ENCODE results near the gene MYRF. TPM values are rescaled to one million over a fixed set of nuclear protein-coding genes. Genes with fewer than 3 reads are reported as not detected.

MYRF gene
- polyA plus RNA-seq, 2 donors, result 0.18 to 1.3 TPM

DNA sequence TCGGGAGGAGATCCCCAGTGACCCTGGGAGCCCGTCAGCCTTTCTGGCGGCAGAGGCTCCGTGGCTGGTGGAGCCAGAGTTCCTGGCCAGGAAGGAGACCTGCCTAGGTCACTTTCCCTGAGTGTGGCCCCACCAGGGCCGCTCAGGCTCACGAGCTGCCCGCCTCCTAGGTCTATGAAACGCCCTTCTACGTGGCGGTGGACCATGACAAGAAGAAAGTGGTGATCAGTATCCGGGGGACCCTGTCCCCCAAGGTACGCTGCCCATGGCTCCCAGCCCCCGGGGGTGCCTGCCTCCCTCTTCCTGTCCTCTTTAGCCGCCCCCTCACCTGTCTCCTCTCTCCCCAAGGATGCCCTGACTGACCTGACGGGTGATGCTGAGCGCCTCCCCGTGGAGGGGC is 17.0 kb upstream of the MYRF start:
- Histone ChIP-seq H3K27me3 (ENCODE audit: control insufficient read depth in 1 of 2, insufficient read depth in 2 of 2, low read length in 2 of 2) (no peaks in the 10 kb centered on the region), H3K36me3 (ENCODE audit: control insufficient read depth in 2 of 2, insufficient read depth in 2 of 2, low read length in 1 of 2) (peaks cover 0 to 9% of the 10 kb centered on the region in 2 donors)
- WGBS, 2 donors, result 85 to 98% methylated on average over 15 to 17 of the region's 17 CpGs

DNA sequence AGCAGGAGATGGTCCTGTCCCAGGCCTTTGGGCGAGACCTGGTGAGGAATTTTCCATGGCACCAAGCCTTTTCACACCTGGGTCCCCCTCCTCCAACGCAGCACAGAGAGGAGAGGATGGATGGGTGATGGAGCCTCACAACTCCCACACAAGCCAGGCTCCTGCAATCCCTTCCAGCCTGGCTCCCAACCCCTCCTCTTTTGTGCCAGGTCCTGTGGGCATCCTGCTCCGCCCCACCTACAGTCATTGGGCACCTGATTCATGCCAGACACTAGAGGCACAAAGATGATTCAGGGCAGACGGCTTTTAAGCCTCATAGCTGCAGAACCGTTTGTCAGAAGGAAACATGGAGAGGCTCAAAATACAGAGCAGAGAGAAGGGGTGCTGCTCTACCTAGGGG is 16.1 kb upstream of the MYRF start:
- H3K4me3 ChIP-seq (ENCODE audit: low read depth in 1 of 2, low read length in 2 of 2), result no peak overlapping the region
- peaks cover 0 to 14% of the 10 kb centered on the region in 2 donors for H3K36me3 ChIP-seq (ENCODE audit: control insufficient read depth in 2 of 2, insufficient read depth in 2 of 2, low read length in 1 of 2)
- peaks cover 5 to 27% of the 10 kb centered on the region in 2 donors for H3K4me1 ChIP-seq (ENCODE audit: control insufficient read depth in 2 of 2, insufficient read depth in 2 of 2, low read length in 1 of 2)
- WGBS, 2 donors, result 69% methylated on average over 5 of the region's 5 CpGs
- no peaks in the 10 kb centered on the region for H3K27me3 ChIP-seq (ENCODE audit: control insufficient read depth in 1 of 2, insufficient read depth in 2 of 2, low read length in 2 of 2)
- H3K9me3 ChIP-seq (ENCODE audit: control insufficient read depth in 2 of 2, insufficient read depth in 1 of 2, low read depth in 1 of 2, low read length in 1 of 2), result peaks cover 0 to 4% of the 10 kb centered on the region in 2 donors
- no peak overlapping the region for H3K27ac ChIP-seq (ENCODE audit: low read depth in 2 of 2, low read length in 1 of 2)

More for the DNA sequence above, 17.0 kb upstream of the MYRF start:
- H3K27ac ChIP-seq (ENCODE audit: low read depth in 2 of 2, low read length in 1 of 2), result no peak overlapping the region
- H3K4me1 ChIP-seq (ENCODE audit: control insufficient read depth in 2 of 2, insufficient read depth in 2 of 2, low read length in 1 of 2), result peaks cover 5 to 23% of the 10 kb centered on the region in 2 donors
- no peak overlapping the region for H3K4me3 ChIP-seq (ENCODE audit: low read depth in 1 of 2, low read length in 2 of 2)
- H3K9me3 ChIP-seq (ENCODE audit: control insufficient read depth in 2 of 2, insufficient read depth in 1 of 2, low read depth in 1 of 2, low read length in 1 of 2), result peaks cover 0 to 4% of the 10 kb centered on the region in 2 donors

DNA sequence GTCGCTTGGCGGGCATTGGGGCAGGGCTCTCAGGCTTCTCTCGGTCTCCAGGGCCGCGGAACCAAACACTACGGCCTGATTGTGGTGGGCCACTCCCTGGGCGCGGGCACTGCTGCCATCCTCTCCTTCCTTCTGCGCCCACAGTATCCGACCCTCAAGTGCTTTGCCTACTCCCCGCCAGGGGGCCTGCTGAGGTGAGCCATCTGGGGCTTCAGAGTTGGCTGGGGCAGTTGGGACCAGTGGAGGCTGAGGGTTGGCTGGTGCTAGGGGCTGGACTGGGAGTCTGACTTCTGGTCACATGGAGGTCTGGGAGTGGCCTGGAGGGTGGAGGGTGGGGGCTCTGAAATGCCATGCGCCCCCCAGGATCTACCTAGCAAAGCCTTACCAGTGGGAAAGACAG is 15.3 kb upstream of the MYRF start:
- Histone ChIP-seq H3K9me3 (ENCODE audit: control insufficient read depth in 2 of 2, insufficient read depth in 1 of 2, low read depth in 1 of 2, low read length in 1 of 2) (peaks cover 0 to 4% of the 10 kb centered on the region in 2 donors), H3K36me3 (ENCODE audit: control insufficient read depth in 2 of 2, insufficient read depth in 2 of 2, low read length in 1 of 2) (peaks cover 0 to 18% of the 10 kb centered on the region in 2 donors), H3K27ac (ENCODE audit: low read depth in 2 of 2, low read length in 1 of 2) (no peak overlapping the region), H3K27me3 (ENCODE audit: control insufficient read depth in 1 of 2, insufficient read depth in 2 of 2, low read length in 2 of 2) (no peaks in the 10 kb centered on the region), H3K4me1 (ENCODE audit: control insufficient read depth in 2 of 2, insufficient read depth in 2 of 2, low read length in 1 of 2) (peaks cover under 1 to 28% of the 10 kb centered on the region in 2 donors), H3K4me3 (ENCODE audit: low read depth in 1 of 2, low read length in 2 of 2) (no peak overlapping the region)
- 89 to 93% methylated on average over 12 of the region's 12 CpGs for WGBS, 2 donors

DNA sequence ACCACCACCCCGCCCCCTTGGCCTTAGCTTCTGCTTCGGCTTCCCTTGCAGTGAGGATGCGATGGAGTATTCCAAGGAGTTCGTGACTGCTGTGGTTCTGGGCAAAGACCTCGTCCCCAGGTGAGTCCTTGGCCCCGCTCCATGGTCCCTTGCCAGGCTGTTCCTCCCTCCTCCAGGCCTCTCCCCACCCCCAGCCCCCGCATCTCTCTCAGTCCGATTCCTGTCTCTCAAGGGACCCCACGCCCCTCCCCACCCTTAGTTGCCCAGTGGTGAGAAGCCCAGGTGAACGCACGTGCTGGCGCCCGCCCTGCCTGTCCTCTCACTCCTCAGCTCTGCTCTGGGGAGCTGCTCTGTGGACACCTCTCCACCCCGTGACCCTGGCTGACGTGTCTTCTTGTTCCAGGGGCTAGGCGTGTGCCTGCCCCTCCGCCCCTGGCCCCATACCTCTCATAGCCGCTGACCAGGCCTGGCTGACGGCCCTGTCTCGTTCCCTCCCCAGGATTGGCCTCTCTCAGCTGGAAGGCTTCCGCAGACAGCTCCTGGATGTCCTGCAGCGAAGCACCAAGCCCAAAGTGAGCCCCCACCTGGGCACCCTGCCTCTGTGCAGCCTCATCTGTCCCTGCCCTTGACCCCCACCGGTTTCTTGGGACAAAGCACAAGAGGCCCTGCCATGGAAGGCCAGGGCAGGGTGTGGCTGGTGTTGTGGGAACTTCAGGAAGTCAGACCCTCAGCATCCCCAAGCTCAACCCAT is 14.6 kb upstream of the MYRF start:
- WGBS, 2 donors, result 87 to 88% methylated on average over 23 of the region's 23 CpGs
- Histone ChIP-seq H3K27me3 (ENCODE audit: control insufficient read depth in 1 of 2, insufficient read depth in 2 of 2, low read length in 2 of 2) (no peaks in the 10 kb centered on the region), H3K4me1 (ENCODE audit: control insufficient read depth in 2 of 2, insufficient read depth in 2 of 2, low read length in 1 of 2) (peaks cover 0 to 24% of the 10 kb centered on the region in 2 donors), H3K9me3 (ENCODE audit: control insufficient read depth in 2 of 2, insufficient read depth in 1 of 2, low read depth in 1 of 2, low read length in 1 of 2) (peaks cover 0 to 4% of the 10 kb centered on the region in 2 donors), H3K27ac (ENCODE audit: low read depth in 2 of 2, low read length in 1 of 2) (no peak overlapping the region), H3K36me3 (ENCODE audit: control insufficient read depth in 2 of 2, insufficient read depth in 2 of 2, low read length in 1 of 2) (peaks cover 0 to 18% of the 10 kb centered on the region in 2 donors), H3K4me3 (ENCODE audit: low read depth in 1 of 2, low read length in 2 of 2) (no peak overlapping the region)

DNA sequence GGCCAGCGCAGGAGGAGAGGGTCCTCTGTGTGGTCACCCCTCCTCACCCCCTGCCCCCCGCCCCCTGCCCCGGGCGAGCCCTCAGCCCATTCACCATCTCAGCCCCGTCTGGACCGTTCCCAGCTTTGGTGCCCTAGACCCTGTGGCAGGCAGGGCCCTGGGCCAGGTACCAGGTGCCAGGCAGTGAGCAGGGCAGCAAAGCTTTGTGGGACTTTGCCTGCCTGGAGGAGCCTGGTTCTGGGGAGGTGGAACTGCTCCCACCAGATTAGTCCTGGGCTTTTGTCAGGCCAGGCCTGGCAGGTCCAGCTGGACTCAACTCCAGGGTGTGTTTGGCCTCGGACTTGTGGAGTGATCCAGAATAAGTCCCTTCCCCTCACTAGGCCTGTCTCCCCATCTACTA is 13.7 kb upstream of the MYRF start:
- H3K4me1 ChIP-seq (ENCODE audit: control insufficient read depth in 2 of 2, insufficient read depth in 2 of 2, low read length in 1 of 2), result peaks cover 0 to 20% of the 10 kb centered on the region in 2 donors
- H3K9me3 ChIP-seq (ENCODE audit: control insufficient read depth in 2 of 2, insufficient read depth in 1 of 2, low read depth in 1 of 2, low read length in 1 of 2), result peaks cover 0 to 4% of the 10 kb centered on the region in 2 donors
- H3K36me3 ChIP-seq (ENCODE audit: control insufficient read depth in 2 of 2, insufficient read depth in 2 of 2, low read length in 1 of 2), result peaks cover 0 to 22% of the 10 kb centered on the region in 2 donors
- no peak overlapping the region for H3K4me3 ChIP-seq (ENCODE audit: low read depth in 1 of 2, low read length in 2 of 2)
- H3K27me3 ChIP-seq (ENCODE audit: control insufficient read depth in 1 of 2, insufficient read depth in 2 of 2, low read length in 2 of 2), result no peaks in the 10 kb centered on the region
- WGBS, 2 donors, result 80 to 98% methylated on average over 7 of the region's 7 CpGs
- no peak overlapping the region for H3K27ac ChIP-seq (ENCODE audit: low read depth in 2 of 2, low read length in 1 of 2)

DNA sequence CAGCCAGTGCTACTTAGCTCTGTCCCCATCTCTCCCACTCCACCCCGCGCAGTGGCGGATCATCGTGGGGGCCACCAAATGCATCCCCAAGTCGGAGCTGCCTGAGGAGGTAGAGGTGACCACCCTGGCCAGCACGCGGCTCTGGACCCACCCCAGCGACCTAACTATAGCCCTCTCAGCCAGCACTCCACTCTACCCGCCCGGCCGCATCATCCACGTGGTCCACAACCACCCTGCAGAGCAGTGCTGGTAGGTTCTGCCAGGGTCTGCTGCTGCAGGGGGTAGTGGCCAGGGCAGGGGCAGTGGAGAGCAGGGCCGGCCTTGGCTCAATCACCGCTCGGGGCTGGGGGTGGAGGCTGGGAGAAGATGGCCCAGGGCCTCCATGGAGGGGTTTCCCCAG is 13.0 kb upstream of the MYRF start:
- 89 to 94% methylated on average over 15 of the region's 15 CpGs for WGBS, 2 donors
- no peak overlapping the region for H3K4me3 ChIP-seq (ENCODE audit: low read depth in 1 of 2, low read length in 2 of 2)
- peaks cover 0 to 20% of the 10 kb centered on the region in 2 donors for H3K4me1 ChIP-seq (ENCODE audit: control insufficient read depth in 2 of 2, insufficient read depth in 2 of 2, low read length in 1 of 2)
- H3K36me3 ChIP-seq (ENCODE audit: control insufficient read depth in 2 of 2, insufficient read depth in 2 of 2, low read length in 1 of 2), result peaks cover 0 to 26% of the 10 kb centered on the region in 2 donors
- no peak overlapping the region for H3K27ac ChIP-seq (ENCODE audit: low read depth in 2 of 2, low read length in 1 of 2)
- peaks cover 0 to 4% of the 10 kb centered on the region in 2 donors for H3K9me3 ChIP-seq (ENCODE audit: control insufficient read depth in 2 of 2, insufficient read depth in 1 of 2, low read depth in 1 of 2, low read length in 1 of 2)
- H3K27me3 ChIP-seq (ENCODE audit: control insufficient read depth in 1 of 2, insufficient read depth in 2 of 2, low read length in 2 of 2), result no peaks in the 10 kb centered on the region

DNA sequence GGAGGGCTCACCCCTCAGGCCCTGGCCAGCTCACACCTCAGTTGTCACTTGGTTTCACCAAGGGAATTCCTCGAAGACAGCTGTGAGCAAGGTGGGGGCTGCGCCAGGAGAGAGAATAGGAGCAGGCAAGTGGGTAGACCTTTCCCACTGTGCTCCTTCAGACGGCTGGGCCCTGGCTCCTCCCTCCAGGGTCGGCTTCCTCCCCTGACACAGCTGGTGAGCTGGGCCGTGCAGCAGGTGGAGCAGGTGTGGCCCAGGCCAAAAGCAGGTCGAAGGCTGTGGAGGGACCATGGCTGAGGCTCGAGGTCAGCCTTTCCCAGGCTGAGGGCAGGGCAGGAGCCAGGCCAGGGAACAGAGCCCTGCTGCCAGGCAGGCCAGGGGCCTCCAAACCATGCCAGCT is 12.5 kb upstream of the MYRF start:
- Histone ChIP-seq H3K27me3 (ENCODE audit: control insufficient read depth in 1 of 2, insufficient read depth in 2 of 2, low read length in 2 of 2) (no peaks in the 10 kb centered on the region), H3K4me1 (ENCODE audit: control insufficient read depth in 2 of 2, insufficient read depth in 2 of 2, low read length in 1 of 2) (peaks cover 0 to 20% of the 10 kb centered on the region in 2 donors), H3K4me3 (ENCODE audit: low read depth in 1 of 2, low read length in 2 of 2) (no peak overlapping the region), H3K9me3 (ENCODE audit: control insufficient read depth in 2 of 2, insufficient read depth in 1 of 2, low read depth in 1 of 2, low read length in 1 of 2) (peaks cover 0 to 4% of the 10 kb centered on the region in 2 donors), H3K27ac (ENCODE audit: low read depth in 2 of 2, low read length in 1 of 2) (no peak overlapping the region), H3K36me3 (ENCODE audit: control insufficient read depth in 2 of 2, insufficient read depth in 2 of 2, low read length in 1 of 2) (peaks cover 0 to 28% of the 10 kb centered on the region in 2 donors)
- 57 to 66% methylated on average over 7 of the region's 7 CpGs for WGBS, 2 donors

DNA sequence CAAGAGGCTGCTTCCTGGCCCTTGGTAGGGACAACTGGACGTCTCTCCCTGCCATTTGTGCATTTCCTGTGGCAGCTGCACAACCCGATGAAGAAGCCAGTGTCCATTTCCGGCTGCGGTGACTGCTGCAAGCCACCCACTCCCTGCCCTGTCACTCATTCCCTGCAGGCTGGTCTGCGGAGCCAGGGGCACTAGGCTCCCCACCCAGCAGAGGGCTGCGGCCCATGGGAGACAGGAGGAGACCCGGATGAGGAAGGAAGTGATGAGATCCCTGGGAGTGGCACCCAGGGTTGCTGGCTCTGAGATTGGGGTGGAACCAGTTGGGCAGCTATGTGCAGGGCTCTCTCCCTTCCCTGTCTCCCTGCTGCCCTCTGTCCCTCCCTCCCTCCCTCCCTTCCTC is 10.0 kb upstream of the MYRF start:
- H3K27me3 ChIP-seq (ENCODE audit: control insufficient read depth in 1 of 2, insufficient read depth in 2 of 2, low read length in 2 of 2), result no peaks in the 10 kb centered on the region
- peak overlapping the region; percentile 56 to 59 for H3K27ac ChIP-seq (ENCODE audit: low read depth in 2 of 2, low read length in 1 of 2)
- H3K36me3 ChIP-seq (ENCODE audit: control insufficient read depth in 2 of 2, insufficient read depth in 2 of 2, low read length in 1 of 2), result peaks cover 0 to 25% of the 10 kb centered on the region in 2 donors
- peaks cover under 1 to 30% of the 10 kb centered on the region in 2 donors for H3K4me1 ChIP-seq (ENCODE audit: control insufficient read depth in 2 of 2, insufficient read depth in 2 of 2, low read length in 1 of 2)
- 49 to 57% methylated on average over 7 of the region's 7 CpGs for WGBS, 2 donors
- no peak overlapping the region for H3K4me3 ChIP-seq (ENCODE audit: low read depth in 1 of 2, low read length in 2 of 2)
- peaks cover 0 to 4% of the 10 kb centered on the region in 2 donors for H3K9me3 ChIP-seq (ENCODE audit: control insufficient read depth in 2 of 2, insufficient read depth in 1 of 2, low read depth in 1 of 2, low read length in 1 of 2)

DNA sequence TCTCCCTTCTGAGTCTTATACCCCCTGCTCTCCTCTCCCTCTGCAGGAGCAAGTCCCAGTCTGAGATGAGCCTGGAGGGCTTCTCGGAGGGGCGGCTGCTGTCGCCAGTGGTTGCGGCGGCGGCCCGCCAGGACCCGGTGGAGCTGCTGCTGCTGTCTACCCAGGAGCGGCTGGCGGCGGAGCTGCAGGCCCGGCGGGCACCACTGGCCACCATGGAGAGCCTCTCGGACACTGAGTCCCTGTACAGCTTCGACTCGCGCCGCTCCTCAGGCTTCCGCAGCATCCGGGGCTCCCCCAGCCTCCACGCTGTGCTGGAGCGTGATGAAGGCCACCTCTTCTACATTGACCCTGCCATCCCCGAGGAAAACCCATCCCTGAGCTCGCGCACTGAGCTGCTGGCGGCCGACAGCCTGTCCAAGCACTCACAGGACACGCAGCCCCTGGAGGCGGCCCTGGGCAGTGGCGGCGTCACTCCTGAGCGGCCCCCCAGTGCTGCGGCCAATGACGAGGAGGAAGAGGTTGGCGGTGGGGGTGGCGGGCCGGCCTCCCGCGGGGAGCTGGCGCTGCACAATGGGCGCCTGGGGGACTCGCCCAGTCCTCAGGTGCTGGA is 8.8 kb upstream of the MYRF start:
- no peak overlapping the region for H3K27ac ChIP-seq (ENCODE audit: low read depth in 2 of 2, low read length in 1 of 2)
- H3K9me3 ChIP-seq (ENCODE audit: control insufficient read depth in 2 of 2, insufficient read depth in 1 of 2, low read depth in 1 of 2, low read length in 1 of 2), result peaks cover 0 to 4% of the 10 kb centered on the region in 2 donors
- peaks cover 0 to 22% of the 10 kb centered on the region in 2 donors for H3K36me3 ChIP-seq (ENCODE audit: control insufficient read depth in 2 of 2, insufficient read depth in 2 of 2, low read length in 1 of 2)
- H3K4me3 ChIP-seq (ENCODE audit: low read depth in 1 of 2, low read length in 2 of 2), result no peak overlapping the region
- H3K4me1 ChIP-seq (ENCODE audit: control insufficient read depth in 2 of 2, insufficient read depth in 2 of 2, low read length in 1 of 2), result peaks cover 2 to 34% of the 10 kb centered on the region in 2 donors
- WGBS, 2 donors, result 90 to 93% methylated on average over 38 to 42 of the region's 42 CpGs
- no peaks in the 10 kb centered on the region for H3K27me3 ChIP-seq (ENCODE audit: control insufficient read depth in 1 of 2, insufficient read depth in 2 of 2, low read length in 2 of 2)
